ENCODE measurements around the gene ZEB2.

ZEB2 gene

DNA sequence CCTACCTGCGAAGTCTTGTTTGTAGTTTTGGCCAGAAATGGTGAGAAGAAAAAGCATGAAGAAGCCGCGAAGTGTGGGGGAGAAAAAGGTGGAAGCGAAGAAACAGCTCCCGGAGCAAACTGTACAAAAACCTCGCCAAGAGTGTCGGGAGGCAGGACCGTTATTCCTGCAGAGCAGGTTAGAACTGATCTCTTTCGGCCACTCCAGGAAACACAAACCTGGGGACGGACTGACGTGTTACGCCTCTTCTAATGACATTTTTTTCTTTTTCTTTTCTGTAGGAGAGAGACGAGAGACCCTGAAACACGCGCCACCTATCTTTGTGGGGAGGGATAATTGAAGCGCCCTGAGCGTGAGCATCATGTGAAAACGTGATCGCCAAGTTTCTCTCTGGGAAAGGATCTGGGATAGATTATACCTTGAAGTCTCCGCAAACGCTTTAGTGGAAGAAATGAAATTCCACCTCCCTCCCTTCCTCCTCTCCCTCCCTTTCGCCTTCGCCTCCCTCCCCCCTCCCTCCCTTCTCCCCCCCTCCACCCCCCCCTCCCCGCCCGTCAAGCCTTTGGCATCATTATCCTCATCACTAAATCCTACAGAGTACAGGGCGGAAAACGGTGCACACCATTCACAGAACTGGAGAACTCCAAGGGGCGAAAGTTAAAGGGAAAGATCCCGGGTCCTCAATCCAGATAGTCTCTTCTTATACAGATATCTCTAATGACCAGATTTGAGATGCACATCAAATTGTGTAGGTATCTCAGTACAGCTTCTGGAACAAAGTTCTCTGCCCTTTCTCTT, at the start of gene ZEB2:
Gene ZEB2 (minus strand): TSS at position 186 of the 798 bp plus-strand sequence. CDS start 2,769 bp downstream, outside the sequence.
- no peak for DNase-seq (ENCODE audit: low spot score)

DNA sequence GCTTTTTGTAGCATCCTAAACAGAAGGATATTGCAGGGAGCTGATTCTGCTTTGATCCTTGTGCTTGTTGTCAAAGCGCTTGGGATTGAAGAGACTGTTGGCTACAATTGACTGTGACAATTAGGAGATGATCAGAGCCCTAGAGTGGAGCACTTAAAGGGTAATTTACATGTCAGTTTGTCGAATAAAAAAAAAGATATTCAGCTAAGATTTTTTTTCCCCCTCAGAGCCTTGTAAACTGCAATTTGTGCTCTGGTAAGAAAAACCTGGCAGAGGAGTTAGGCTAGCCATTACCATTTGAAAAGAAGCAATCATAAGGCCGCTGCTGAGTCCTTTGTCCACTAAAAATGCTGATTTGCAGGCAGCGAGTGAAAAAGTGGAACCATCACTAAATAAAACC, 47.8 kb upstream of the ZEB2 start:
- DNase-seq (ENCODE audit: low spot score): no peak

DNA sequence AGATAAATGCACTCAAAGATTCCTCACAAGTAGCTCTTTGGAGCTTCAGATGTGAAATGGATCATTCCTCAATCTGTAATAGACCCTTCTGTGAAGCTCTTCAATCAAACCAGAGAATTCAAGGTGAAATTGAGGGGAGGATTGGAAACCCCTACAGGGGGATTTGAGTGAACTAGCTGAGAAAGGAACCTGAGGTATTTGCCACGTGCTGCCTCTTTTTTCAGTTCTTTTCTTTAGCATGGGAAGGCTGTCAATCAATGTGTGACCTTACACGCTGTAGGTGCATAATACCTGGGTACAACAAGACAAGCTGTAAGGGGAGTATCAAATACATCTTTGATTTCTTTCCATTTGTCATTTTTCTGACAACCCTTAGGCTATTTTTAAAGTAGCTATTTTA, 46.5 kb upstream of the ZEB2 start:
- DNase-seq (ENCODE audit: low spot score): no peak

DNA sequence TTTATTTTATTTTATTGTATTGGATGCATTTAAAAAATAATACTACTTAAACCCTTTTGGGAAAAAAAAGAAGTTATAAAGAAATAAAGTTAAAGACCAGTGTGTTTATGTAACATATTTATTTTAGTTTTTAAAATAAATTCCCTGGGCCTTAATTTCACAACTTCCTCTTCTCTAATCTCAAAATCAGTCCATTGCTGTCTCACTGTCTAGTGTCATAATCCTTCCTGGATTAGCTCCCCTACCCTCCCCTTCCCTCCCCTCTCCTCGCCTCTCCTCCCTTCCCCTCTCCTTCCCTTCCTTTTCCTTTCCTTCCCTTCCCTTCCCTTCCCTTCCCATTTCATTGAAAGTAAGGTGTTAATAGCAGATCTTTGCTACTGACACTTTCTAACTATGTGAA, 40.3 kb upstream of the ZEB2 start:
- DNase-seq (ENCODE audit: low spot score): no peak

DNA sequence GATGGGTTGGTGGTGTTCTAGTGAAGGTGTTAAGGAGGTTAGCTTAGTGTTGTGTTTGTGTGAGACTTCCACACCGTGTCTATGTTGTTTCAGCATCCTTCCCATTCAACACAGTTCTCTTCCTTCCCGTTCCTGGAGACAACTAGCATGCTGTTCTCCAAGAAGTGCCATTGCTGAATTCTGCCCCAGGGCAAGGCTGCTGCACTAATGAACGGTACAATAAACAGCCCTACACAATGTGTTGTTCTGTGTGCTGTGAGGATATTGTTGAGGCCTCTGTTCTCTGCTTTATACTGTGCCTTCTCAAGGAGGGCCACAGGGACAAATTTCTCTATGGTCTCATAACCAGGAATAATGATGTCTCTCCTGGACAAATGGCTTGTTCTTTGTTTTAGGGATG, 39.8 kb upstream of the ZEB2 start:
- no peak for DNase-seq (ENCODE audit: low spot score)

DNA sequence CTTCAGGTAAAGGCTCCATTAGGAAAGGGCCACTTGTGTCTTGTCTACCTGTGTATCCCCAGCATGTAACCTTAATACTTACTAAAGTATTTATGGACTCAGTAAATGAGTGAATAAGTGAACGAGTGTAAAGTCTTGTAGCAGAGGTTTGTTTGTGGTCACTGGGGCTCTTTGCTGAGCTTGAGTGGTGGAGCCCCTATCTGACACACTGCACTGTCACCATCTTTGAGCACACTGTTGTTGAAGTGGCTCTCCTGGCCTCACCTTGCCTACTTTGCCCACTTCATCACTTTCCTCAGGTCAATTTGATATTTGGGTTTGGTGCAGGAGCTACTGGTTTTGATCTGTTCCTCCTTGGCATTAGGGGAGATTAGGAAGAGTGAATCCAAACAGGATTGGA, 39.3 kb upstream of the ZEB2 start:
- no peak for DNase-seq (ENCODE audit: low spot score)

DNA sequence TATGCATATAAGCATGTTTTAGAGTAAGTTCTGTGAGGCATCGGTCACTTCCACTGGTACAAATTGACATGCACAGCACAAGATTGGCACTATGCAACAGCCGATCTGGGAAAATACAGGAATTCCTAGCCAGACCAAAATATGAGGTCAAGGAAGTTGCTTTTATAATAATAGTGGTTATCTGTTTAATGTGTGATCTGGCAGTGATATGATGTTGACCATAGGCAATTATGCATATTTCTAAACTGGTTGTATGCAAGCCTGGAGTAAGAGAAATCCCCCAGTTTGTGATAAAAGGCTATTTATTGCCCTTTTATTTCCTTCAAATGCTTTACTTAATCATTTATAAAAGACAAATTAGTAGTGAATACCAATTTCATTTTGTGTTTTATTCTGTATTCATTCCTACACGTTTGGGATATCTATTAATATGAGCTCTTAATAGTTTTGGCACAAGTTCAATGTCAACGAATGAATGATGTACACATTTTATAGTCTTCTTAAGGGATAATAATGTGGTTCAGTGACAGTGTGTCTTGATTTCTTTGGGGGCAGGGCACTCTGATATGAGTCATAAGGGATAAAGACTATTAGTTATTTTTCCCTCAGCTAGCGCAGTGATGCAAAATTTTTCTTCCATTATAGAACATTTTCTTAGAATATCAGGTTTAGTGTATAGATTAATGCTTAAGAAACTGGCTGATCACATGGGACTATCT, 34.7 kb upstream of the ZEB2 start:
- no peak for DNase-seq (ENCODE audit: low spot score)

DNA sequence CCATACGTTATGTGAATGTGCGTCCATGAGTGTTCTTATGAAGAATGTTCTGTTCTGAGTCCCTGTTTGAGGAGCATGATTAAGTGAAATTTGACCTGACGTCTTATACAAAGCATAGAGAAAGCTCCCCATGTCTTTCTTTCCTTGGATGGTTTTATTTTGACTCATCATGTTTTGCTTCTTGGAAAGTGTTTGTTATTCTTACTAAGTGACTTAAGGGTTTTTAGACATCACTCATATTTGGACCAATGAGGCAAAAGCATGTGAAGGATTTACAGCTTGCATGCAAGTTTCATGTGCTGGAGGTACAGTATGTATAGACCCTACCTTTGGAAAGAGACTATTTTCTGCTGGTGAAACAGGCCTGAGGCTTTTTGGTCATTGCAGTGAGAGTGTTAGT, 33.5 kb upstream of the ZEB2 start:
- DNase-seq (ENCODE audit: low spot score): no peak

DNA sequence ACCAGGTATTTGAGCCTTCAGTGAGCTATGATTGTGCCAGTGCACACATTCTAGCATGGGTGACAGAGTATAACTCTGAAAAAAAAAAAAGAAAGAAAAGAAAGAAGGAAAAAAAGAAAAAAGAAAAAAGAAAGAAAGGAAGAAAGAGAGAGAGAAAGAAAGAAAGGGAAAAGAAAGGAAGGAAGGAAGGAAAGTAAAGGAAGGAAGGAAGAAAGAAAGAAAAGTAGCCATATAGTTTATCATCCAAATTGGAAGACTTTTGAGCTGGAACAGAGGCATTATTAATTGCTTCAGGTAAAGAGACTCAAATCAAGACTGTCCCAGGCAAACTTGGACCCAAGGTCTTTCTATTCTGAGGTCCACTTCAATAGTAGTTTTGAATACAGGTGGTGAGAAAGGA, 32.9 kb upstream of the ZEB2 start:
- DNase-seq (ENCODE audit: low spot score): no peak

DNA sequence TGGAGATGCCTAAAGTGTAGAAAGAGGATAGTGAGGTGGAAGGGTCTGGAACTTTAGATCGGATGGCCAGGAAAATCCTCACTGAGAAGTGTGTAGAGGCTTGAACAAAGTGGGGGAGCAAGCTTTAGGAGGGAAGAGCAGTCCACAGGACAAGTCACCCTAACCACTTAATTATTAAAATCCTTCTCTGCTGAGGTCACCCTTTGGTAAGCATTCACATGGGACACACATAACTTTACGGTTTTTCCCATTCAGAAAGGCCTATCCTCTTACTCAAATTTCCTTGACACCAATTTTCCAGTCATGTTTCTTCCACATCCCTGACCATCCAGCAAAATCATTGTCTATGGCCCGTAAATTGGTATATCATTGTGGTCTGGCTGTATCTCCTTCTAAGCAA, 31.0 kb upstream of the ZEB2 start:
- no peak for DNase-seq (ENCODE audit: low spot score)

DNA sequence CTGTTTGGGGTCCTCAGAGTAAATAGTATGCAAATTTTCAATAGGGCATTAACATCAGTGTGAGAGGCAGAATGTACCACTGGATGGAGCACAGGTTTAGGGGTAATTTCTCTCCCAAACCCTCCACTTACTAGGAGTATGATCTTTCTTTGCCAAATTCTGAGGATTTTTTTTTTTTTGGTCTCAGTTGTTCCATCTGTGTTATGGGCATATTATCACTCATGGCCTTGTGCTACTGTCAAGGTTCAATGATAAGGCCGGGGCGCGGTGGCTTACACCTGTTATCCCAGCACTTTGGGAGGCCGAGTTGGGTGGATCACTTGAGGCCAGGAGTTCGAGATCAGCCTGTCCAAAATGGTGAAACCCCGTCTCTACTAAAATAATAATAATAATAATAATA, 30.2 kb upstream of the ZEB2 start:
- DNase-seq (ENCODE audit: low spot score): no peak

DNA sequence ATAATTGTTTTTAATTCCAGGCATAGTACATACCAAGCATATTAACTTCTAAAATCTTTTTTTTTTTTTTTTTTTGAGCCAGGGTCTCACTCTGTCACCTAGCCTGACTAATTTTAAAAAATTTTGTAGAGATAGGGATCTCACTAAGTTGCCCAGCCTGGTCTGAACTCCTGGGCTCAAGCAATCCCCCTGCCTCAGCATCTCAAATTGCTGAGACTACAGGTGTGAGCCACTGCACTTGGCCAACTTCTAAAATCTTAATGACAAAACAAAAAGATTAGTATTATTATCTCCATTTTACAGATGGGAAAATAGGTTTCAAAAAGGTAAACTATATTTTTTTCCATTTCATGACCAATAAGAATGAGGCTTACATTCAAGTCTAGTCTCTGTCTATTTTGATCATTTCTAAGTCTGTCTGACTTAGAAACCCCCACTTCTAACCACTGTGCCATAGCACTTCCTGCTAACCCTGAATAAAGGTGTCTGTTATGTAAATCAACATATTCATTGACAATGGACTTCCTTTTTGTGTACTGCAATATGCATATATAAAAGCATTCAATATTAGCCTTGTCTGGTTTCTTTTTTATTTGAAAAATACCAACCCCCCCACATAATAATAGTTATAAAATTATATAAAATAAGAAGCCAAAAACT, 28.7 kb upstream of the ZEB2 start:
- DNase-seq (ENCODE audit: low spot score): no peak

DNA sequence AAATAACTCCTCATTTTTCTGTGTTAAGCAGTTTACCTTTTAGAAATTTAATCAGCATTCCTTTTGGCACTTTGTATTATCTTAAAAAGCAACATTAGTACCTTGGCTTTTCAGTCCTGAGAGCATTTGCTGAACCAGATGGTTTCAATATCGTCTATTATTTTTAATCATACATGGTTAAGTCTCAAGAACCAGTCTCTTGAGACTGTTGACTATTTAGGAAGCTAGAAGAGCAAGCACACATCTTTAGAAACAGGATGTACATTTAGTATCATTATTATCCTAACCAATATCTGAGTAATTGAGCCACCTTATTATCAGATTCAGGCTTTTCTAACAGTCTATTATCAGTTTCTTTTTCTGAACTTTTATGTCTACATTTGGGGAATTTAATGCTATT, 28.2 kb upstream of the ZEB2 start:
- DNase-seq (ENCODE audit: low spot score): no peak

DNA sequence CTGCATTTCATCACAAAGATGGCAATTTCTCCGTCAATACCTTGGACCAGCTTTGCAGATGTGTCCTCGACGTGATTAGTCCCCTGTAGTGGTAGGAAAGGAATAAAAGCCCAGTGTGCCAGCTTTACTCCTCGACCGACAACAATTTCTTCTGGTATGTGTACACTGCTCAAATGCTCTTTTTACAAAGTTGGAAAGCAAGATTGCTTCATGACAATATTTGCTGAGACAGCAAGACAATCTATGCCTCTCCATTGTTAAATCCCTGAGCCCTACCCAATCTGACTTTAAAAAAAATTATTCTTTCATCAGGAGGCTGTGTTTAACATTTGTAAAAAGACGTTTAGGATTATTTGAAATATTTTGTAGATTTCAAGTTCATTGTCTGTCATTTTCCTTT, 27.6 kb upstream of the ZEB2 start:
- no peak for DNase-seq (ENCODE audit: low spot score)

DNA sequence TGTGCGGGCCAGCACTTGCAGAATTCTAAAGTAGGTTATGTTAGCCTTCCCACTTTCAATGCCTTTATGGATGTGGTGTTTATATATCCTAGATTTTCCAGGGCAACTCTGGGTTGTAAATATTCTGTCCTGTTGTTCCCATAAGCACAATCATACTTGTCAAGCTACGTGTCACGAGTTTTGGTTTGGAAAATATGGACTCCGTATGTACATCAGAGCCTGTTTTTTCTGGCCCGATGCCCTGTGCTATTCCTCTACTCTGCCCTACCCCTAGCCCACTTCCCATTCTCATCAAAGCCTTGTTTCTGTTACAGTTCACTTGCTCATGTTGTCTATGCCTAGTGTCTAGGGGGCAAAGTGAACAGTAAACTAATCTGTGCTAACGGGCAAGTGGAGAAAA, 27.0 kb upstream of the ZEB2 start:
- no peak for DNase-seq (ENCODE audit: low spot score)

DNA sequence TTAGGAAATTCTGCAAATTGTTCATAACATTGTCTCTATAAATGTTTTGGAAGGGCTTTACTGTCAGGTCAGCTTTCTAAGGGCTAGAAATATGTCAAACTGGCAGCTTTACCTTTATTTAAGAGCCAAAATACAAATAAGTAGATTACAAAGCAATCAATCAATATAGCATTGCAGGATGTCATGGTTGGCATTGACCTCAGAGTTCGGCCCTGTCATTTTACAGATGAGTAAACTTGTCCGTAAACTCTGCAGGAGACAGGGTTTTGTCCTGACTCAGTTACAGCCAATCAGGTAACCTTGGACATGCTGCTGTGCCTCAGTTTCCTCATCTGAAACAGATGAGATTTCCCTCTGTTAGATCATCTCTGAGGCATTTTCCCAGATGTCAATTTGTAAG, 25.9 kb upstream of the ZEB2 start:
- DNase-seq (ENCODE audit: low spot score): no peak

DNA sequence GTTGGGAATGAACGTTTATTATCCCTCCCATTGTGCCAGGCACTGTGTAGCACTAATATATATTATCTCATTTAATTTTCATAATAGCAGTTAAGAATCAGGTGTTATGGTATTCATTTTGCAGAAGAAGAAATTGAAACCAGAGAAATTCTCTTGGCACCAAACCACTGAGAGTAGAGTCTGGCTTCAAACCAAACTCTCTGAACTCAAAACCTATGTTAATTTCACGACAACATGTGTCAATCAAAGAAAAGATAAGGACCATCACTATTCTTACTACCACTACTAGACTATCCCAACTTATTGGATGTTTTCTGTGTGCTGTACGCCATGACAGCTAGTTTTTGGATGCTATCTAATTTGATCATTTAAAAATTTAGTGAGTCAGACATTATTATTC, 24.1 kb upstream of the ZEB2 start:
- DNase-seq (ENCODE audit: low spot score): no peak

DNA sequence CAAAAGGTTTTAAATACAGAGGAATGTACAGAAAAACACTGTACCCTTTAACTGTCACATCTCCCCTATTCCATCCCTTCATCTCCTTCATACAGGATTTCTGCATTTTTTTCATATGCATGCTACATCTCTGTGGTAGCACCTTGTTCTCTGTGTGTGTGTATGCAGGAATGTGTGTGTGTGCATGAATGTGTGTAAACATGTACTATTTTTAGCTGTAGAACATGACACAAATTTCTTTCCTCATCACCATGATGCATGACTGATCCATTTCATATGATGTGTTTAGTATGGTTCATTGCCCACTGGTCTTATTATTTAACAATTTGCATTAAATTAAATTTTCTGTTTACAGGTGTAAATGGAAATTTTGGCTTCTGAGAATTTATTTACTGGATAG, 21.5 kb upstream of the ZEB2 start:
- DNase-seq (ENCODE audit: low spot score): no peak

DNA sequence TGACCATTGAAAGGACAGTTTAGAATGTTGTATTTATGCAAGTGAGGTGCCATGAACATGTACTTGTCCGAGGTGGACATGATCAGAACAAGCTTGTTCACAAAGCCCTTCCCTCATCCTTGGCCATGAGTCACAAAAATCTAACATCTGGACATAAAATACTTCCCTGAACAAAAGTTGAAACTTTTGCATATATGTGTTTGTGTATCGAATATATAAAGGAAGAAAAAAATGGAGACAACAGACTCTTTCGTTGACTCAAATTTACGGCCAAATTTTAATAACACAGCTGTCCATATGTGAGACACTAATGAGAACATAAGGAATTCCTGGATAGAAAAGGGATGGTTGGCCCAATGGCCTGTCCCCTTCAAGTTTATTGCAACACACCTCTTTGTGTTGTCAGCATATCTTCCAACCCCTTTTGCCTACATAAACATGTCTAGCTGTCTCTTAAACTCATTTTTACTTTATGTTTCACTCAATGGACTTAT, 19.4 kb upstream of the ZEB2 start:
- DNase-seq (ENCODE audit: low spot score): no peak

DNA sequence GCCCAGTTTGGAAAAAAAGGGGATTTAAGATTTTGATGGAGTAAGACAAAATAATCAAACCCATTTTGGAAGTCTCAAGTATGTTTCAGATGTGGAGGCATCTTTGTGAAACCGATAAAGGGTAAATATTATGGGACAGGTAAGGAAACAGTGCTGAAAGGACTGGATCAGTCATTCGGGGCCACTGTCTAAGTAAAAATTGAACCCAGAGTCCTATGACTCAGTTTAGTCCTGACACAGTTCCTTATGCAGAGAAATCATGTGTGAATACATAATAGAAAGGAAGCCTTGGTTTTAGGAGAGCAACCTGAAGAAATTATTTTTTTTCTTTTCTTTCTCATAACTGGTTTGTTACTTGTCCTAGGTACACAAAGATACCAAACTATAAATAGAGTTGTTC, 15.4 kb upstream of the ZEB2 start:
- no peak for DNase-seq (ENCODE audit: low spot score)

DNA sequence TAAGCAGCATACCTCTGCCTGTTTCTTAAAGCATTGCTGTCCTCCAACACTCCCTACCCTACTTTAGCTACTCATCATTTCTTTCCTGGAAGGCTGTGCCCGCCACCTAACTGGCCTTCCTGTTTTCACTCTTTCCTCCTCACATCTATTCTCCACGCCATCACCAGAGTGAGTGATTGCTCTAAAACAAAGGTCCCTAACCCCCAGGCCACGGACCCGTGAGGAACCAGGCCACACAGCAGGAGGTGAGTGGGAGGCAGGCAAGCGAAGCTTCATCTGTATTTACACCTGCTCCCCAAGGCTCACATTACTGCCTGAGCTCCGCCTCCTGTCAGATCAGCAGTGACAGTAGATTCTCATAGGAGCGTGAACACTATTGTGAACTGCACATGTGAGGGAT, 13.3 kb upstream of the ZEB2 start:
- DNase-seq (ENCODE audit: low spot score): no peak

DNA sequence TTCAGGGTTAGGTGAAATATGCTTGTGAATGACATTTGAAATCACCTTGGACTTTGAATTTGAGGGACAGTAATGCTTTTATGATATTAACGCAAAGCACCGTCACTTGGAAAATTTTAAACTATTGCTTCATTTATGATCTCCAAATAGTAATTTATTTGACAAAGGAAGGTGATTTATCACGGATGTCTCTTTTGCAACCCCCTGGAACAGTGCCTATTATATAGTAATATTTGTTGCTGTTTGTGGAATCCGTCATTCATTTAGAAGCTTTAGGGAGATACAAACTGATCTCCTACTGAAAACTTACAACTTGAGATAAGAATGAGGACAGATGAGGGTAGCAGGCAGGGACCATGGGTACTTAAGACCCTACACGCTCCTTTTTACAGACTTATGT, 10.7 kb upstream of the ZEB2 start:
- no peak for DNase-seq (ENCODE audit: low spot score)

DNA sequence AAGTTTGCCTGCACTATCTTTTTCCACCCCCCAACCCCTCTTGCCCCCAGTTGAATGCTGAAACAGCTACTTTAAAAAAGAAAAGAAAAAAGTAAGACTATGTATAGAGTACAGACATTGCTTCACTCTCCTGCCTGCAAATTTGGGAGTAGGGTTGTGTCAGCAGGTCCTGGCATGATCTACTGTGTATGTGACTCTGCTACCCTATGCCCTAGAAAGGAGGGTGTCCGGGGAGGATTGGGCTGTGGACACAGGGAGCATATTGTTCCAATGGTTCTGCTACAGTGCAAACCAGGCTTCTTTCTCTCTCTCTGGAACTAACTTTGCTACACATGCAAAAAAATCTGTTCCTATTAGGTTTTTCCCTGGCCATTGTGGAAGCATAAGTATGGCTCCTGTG, 9.9 kb upstream of the ZEB2 start:
- no peak for DNase-seq (ENCODE audit: low spot score)

Data from LoVo (cell line).